Endothelial cell of umbilical vein (primary cell): ENCODE measurements around the gene CTSE. TPM values are rescaled to one million over a fixed set of nuclear protein-coding genes. Genes with fewer than 3 reads are reported as not detected.

Experiments
- BruUV-seq: library from RNA; stranded (reverse); fragments of 400-500 nt; replicated peaks from 2 replicates; lab custom pipeline; 2021; lab: Mats Ljungman, UMichigan
- CTCF ChIA-PET: fragments of 300-600, 350-600 bp; sonication (Branson Sonifier 250); formaldehyde crosslinking; loops from one replicate; lab custom pipeline; 2021; ENCODE audit warnings: antibody characterized with exemption, inconsistent platforms; lab: Charles Lee
- POLR2A ChIA-PET: fragments of 300-600, 350-600 bp; sonication (Branson Sonifier 250); formaldehyde crosslinking; loops from one replicate; lab custom pipeline; 2021; ENCODE audit warnings: antibody characterized with exemption, inconsistent platforms; lab: Charles Lee
- DNase-seq: peaks from one replicate; pipeline ENCODE4 v3.0.0-alpha.2; 2011; ENCODE audit warnings: low read depth, low spot score
- FAIRE-seq: peaks from 2 replicates; lab custom pipeline; 2011; peaks lifted over from hg19 to GRCh38; lab: Jason Lieb, UNC
- H2AFZ ChIP-seq: 2 replicates; pipeline ENCODE4 v1.6.0; 2012; ENCODE audit warnings: low read depth, low read length, control low read depth, inconsistent platforms
- H3K27ac ChIP-seq: 2 replicates; pipeline ENCODE4 v1.5.1; 2011; ENCODE audit warnings: low read depth, mild to moderate bottlenecking, control low read depth, low read length, moderate library complexity; ENCODE audit not compliant: insufficient read depth
- H3K27me3 ChIP-seq, 2 experiments: 2 replicates each; pipeline versions ENCODE4 v1.6.0 to v1.6.1; 2011; ENCODE audit warnings: low read length in 2 of 2, mixed read lengths in 1 of 2; ENCODE audit not compliant: control insufficient read depth in 2 of 2, insufficient read depth in 2 of 2
- H3K36me3 ChIP-seq, 2 experiments: 2 replicates in 1 of 2; 3 replicates in 1 of 2; pipeline ENCODE4 v1.5.1; 2011; ENCODE audit warnings: low read length in 2 of 2, mild to moderate bottlenecking in 1 of 2, moderate library complexity in 1 of 2; ENCODE audit not compliant: control insufficient read depth in 2 of 2, insufficient read depth in 2 of 2; ENCODE audit errors: extremely low read depth in 1 of 2
- H3K4me1 ChIP-seq: 3 replicates; pipeline ENCODE4 v1.5.1; 2011; ENCODE audit warnings: mild to moderate bottlenecking, low read length; ENCODE audit not compliant: control insufficient read depth, insufficient read depth; ENCODE audit errors: extremely low read depth
- H3K4me2 ChIP-seq: 2 replicates; pipeline ENCODE4 v1.6.1; 2011; ENCODE audit warnings: low read length, control low read depth, mixed read lengths; ENCODE audit not compliant: insufficient read depth
- H3K4me3 ChIP-seq, 3 experiments: fragments of 200-600 bp in 1 of 3; sonication (generic), shearing (Covaris generic) in 1 of 3; replicated peaks in 1 of 3; 2 replicates each; pipeline ENCODE4 v1.5.1; 2011 to 2016; ENCODE audit warnings: control low read depth in 3 of 3, low read length in 3 of 3, mild to moderate bottlenecking in 2 of 3, inconsistent platforms in 1 of 3, low read depth in 1 of 3, moderate library complexity in 1 of 3; ENCODE audit not compliant: insufficient read depth in 1 of 3
- H3K79me2 ChIP-seq: 2 replicates; pipeline ENCODE4 v1.6.0; 2012; ENCODE audit warnings: low read length, inconsistent platforms; ENCODE audit not compliant: control insufficient read depth, insufficient read depth
- H3K9ac ChIP-seq: replicated peaks from 2 replicates; pipeline ENCODE3; 2011; ENCODE audit warnings: low read length, control low read depth; ENCODE audit not compliant: insufficient read depth; ENCODE audit errors: extremely low read depth
- H3K9me1 ChIP-seq: replicated peaks from 3 replicates; pipeline ENCODE4 v1.6.0; 2011; ENCODE audit warnings: mild to moderate bottlenecking, low read length; ENCODE audit not compliant: control insufficient read depth, insufficient read depth; ENCODE audit errors: extremely low read depth
- H3K9me3 ChIP-seq: replicated peaks from 2 replicates; pipeline ENCODE4 v1.5.1; 2012; ENCODE audit warnings: low read length, inconsistent platforms; ENCODE audit not compliant: control insufficient read depth, insufficient read depth
- H4K20me1 ChIP-seq: replicated peaks from 2 replicates; pipeline ENCODE3; 2011; ENCODE audit warnings: mild to moderate bottlenecking, low read length; ENCODE audit not compliant: control insufficient read depth, insufficient read depth; ENCODE audit errors: extremely low read depth
- EZH2 ChIP-seq: IDR thresholded peaks from 2 replicates; pipeline ENCODE4 v1.6.1; 2012; ENCODE audit warnings: borderline replicate concordance, low read depth, mild to moderate bottlenecking, moderate library complexity, low read length, inconsistent platforms; ENCODE audit not compliant: severe bottlenecking
- FOS ChIP-seq: IDR thresholded peaks from 2 replicates; pipeline ENCODE4 v1.6.1; 2011; ENCODE audit warnings: mild to moderate bottlenecking, low read length, moderate library complexity, borderline replicate concordance; ENCODE audit not compliant: insufficient read depth
- GATA2 ChIP-seq: IDR thresholded peaks from 2 replicates; pipeline ENCODE4 v1.7.0; 2011; ENCODE audit warnings: low read depth, mild to moderate bottlenecking, moderate library complexity, mixed read lengths, low read length; ENCODE audit not compliant: insufficient read length, insufficient read depth
- JUN ChIP-seq: IDR thresholded peaks from 2 replicates; pipeline ENCODE4 v1.6.1; 2011; ENCODE audit warnings: borderline replicate concordance, low read depth; ENCODE audit not compliant: insufficient read length, insufficient read depth
- MYC ChIP-seq: IDR thresholded peaks from one replicate; pipeline ENCODE4 v1.6.1; 2011; ENCODE audit warnings: mild to moderate bottlenecking, low read depth, low read length
- POLR2A ChIP-seq: IDR thresholded peaks from 2 replicates; pipeline ENCODE4 v1.6.1; 2012; ENCODE audit warnings: low read depth, mild to moderate bottlenecking, control low read depth, low read length
- POLR2AphosphoS5 ChIP-seq: IDR thresholded peaks from 2 replicates; pipeline ENCODE4 v1.6.1; 2012; ENCODE audit warnings: low read depth, mild to moderate bottlenecking, control low read depth, low read length, moderate library complexity; ENCODE audit not compliant: insufficient read depth
- dilution Hi-C: fragments of 300-500 bp; cut with MboI; formaldehyde crosslinking; loops from one replicate; pipeline ENCODE4 v1.15.0; 2019; ENCODE audit warnings: low sequenced_read_pairs; ENCODE audit not compliant: extremely low pct_ligation_motif_present
- intact Hi-C: fragments of 100-400 bp; cut with micrococcal nuclease; formaldehyde crosslinking; loops from one replicate; pipeline ENCODE4 v1.10.0; 2022
- polyA plus RNA-seq, 4 experiments: library from polyadenylated mRNA; depleted of rRNA in 3 of 4; stranded (reverse) in 3 of 4; unstranded in 1 of 4; fragments of >200 nt; gene quantifications; 2 replicates each; pipeline versions ENCODE4 v1.2.1 to v1.2.3, GENCODE V29; 2011 to 2012; ENCODE audit warnings: missing spikeins in 1 of 4
- total RNA-seq: library from RNA; stranded (reverse); gene quantifications from 2 replicates; pipeline ENCODE4 v1.2.3, GENCODE V29; 2021
- TF ChIP-seq, protein P1 (sequence below): IDR thresholded peaks from 2 replicates; pipeline ENCODE4 v1.6.1; 2011; ENCODE audit not compliant: insufficient read depth, insufficient read length
- TF ChIP-seq, protein P2 (sequence below), 2 donors: IDR thresholded peaks; 1 replicate in 1 of 2; 2 replicates in 1 of 2; pipeline ENCODE4 v1.5.1; 2011; ENCODE audit warnings: low read length in 2 of 2, mild to moderate bottlenecking in 2 of 2, moderate library complexity in 2 of 2, control low read depth in 1 of 2, inconsistent platforms in 1 of 2, low read depth in 1 of 2; ENCODE audit not compliant: insufficient read depth in 1 of 2; ENCODE audit errors: extremely low read depth in 1 of 2

CTSE gene
- total and polyA plus RNA-seq, 2 donors (not counting 3 experiments of a cell fraction or from before 2014, with no cell fraction given), result 0.17 TPM; not detected in 1

DNA sequence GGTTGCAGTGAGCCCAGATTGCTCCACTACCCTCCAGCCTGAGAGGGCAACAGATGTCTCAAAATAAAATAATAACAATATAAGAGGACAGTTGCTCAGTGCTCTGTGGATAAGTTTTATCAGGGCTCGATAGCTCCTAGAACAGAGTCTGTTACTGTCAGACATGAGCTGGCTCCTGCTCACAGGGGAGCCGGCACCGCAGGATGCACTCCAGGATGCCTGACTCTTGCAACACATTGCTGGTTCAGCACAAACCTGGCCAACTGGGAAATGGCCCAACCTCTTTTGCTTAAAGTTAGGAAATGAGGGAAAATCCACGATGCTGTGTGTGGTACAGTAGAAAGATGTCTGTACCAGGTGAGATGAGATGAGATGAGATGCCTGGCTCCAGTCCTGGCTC is 5.8 kb upstream of the CTSE start:
- Histone ChIP-seq H3K9ac (no peak overlapping the region), H3K4me2 (no peak overlapping the region), H3K36me3 (no peaks in the 10 kb centered on the region), H4K20me1 (no peaks in the 10 kb centered on the region), H3K9me1 (no peaks in the 10 kb centered on the region), H2AFZ (no peak overlapping the region), H3K27ac (no peak overlapping the region), H3K4me1 (peaks cover 32% of the 10 kb centered on the region), H3K27me3 (no peaks in the 10 kb centered on the region), H3K9me3 (no peaks in the 10 kb centered on the region), H3K4me3 (no peak overlapping the region), H3K79me2 (no peaks in the 10 kb centered on the region)
- FAIRE-seq (no peak), DNase-seq (no peak)
- ChIA-PET CTCF (interaction anchor here (0.9 to 5.9 kb wide), 8 partner anchors 8 to 78 kb away, joined by 3 to 139 read pairs (median 11); no protein-coding TSS in a partner anchor), POLR2A (no interaction called here)
- TF ChIP-seq FOS, result no peak
- TF ChIP-seq MYC, result no peak
- TF ChIP-seq EZH2, result no peak
- no peak for TF ChIP-seq POLR2AphosphoS5
- TF ChIP-seq POLR2A, result no peak
- TF ChIP-seq, protein P1, sequence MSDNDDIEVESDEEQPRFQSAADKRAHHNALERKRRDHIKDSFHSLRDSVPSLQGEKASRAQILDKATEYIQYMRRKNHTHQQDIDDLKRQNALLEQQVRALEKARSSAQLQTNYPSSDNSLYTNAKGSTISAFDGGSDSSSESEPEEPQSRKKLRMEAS, result no peak
- TF ChIP-seq, protein P2, sequence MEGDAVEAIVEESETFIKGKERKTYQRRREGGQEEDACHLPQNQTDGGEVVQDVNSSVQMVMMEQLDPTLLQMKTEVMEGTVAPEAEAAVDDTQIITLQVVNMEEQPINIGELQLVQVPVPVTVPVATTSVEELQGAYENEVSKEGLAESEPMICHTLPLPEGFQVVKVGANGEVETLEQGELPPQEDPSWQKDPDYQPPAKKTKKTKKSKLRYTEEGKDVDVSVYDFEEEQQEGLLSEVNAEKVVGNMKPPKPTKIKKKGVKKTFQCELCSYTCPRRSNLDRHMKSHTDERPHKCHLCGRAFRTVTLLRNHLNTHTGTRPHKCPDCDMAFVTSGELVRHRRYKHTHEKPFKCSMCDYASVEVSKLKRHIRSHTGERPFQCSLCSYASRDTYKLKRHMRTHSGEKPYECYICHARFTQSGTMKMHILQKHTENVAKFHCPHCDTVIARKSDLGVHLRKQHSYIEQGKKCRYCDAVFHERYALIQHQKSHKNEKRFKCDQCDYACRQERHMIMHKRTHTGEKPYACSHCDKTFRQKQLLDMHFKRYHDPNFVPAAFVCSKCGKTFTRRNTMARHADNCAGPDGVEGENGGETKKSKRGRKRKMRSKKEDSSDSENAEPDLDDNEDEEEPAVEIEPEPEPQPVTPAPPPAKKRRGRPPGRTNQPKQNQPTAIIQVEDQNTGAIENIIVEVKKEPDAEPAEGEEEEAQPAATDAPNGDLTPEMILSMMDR (IDR thresholded peaks at IDR 0.05; ENCODE audit: extremely low read depth in 1 of 2, insufficient read depth in 1 of 2, low read depth in 1 of 2, low read length in 2 of 2), result no peak
- TF ChIP-seq JUN, result no peak
- TF ChIP-seq GATA2, result no peak
- intact Hi-C loops (no loop called here), dilution Hi-C loops (no loop called here)
- no TSS peak for BruUV-seq
